NCI-H1105 (cell line): ENCODE data around the gene AP1S1.
"Not testable (repeated sequence)": the region's sequence is repeated elsewhere in the genome, so short reads cannot be mapped to it uniquely, and the experiment has no call there.

ENCODE experiments used
- DNase-seq: peaks from one replicate; lab custom pipeline; 2025; lab: John Stamatoyannopoulos, UW

The AP1S1 gene

DNA sequence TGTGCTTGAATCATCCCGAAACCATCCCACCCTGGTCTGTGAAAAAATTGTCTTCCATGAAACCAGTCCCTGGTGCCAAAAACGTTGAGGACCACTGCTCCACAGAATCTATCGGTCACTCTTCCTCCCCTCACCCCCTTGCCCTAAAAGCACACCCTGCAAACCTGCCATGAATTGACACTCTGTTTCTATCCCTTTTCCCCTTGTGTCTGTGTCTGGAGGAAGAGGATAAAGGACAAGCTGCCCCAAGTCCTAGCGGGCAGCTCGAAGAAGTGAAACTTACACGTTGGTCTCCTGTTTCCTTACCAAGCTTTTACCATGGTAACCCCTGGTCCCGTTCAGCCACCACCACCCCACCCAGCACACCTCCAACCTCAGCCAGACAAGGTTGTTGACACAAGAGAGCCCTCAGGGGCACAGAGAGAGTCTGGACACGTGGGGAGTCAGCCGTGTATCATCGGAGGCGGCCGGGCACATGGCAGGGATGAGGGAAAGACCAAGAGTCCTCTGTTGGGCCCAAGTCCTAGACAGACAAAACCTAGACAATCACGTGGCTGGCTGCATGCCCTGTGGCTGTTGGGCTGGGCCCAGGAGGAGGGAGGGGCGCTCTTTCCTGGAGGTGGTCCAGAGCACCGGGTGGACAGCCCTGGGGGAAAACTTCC is 28.2 kb upstream of the AP1S1 start:
- DNase-seq: peak; percentile 2

- peak; percentile 64 for DNase-seq
Measured at GRCh38 chr7:101126651-101127459, 27.4 kb upstream of the AP1S1 start, which contains the start of gene SERPINE1. TSS of gene SERPINE1 (plus strand) at chr7:101127104. CDS start at chr7:101128394, 1,290 bp downstream.

DNA sequence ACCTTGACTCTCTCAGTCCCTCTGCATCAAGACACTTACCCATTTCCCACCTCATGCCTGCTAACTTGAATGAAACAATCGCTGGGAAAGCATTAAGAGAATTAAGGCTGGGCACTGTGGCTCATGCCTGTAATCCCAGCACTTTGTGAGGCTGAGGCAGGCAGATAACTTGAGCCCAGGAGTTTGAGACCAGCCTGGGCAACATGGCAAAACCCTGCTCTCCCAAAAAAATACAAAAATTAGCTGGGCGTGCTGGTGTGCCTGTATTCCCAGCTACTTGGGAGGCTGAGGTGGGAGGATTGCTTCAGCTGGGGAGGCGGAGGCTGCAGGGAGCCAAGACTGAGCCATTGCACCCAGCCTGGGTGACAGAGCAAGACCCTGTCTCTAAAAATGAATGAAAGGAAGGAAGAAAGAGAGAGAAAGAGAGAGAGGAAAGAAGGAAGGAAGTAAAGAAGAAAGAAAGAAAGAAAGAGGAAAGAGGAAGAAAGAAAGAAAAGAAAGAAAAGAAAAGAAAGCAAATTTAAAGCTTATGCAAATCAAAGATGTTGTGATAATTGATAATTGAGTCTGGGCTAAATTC is 26.7 kb upstream of the AP1S1 start:
- no peak for DNase-seq

- DNase-seq: no peak
Measured at GRCh38 chr7:101128040-101128834, 26.0 kb upstream of the AP1S1 start.

GRCh38 chr7:101129603-101130117 is 24.6 kb upstream of the AP1S1 start:
- DNase-seq: no peak

DNA sequence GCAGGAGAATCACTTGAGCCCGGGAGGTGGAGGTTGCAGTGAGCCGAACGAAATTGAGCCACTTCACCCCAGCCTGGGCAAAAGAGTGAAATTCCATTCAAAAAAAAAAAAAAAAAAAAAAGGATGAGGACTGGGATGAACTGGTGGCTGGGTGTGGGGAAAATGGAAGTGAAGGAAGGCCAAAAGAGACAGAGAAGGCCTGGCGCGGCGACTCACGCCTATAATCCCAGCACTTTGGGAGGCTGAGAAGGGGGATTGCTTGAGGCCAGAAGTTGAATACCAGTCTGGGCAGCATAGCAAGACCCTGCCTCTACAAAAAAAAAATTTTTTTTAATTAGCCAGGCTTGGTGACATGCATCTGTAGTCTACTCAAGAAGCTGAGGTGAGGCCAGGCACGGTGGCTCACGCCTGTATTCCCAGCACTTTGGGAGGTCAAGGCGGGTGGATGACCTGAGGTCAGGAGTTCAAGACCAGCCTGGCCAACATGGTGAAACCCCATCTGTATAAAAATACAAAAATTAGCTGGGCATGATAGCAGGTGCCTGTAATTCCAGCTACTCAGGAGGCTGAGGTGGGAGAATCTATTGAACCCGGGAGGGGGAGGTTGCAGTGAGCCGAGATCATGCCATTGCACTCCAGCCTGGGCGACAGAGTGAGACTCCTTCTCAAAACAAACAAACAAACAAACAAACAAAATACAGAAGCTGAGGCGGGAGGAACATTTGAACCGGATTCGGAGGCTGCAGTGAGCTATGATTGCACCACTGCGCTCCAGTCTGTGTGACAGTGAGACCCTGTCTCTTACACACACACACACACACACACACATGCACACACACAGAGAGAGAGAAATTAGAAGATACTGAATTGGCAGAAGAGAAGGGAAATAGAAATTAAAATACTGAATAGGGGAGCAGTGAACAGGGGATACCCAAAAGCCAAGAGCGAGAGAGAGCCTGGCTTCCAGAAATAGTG is 21.4 kb upstream of the AP1S1 start:
- not testable (repeated sequence) for DNase-seq

- no peak for DNase-seq
Measured at GRCh38 chr7:101133621-101134398, 20.5 kb upstream of the AP1S1 start.

GRCh38 chr7:101134399-101134980 is 19.8 kb upstream of the AP1S1 start:
- no peak for DNase-seq

GRCh38 chr7:101137651-101138212 is 16.5 kb upstream of the AP1S1 start:
- no peak for DNase-seq

DNA sequence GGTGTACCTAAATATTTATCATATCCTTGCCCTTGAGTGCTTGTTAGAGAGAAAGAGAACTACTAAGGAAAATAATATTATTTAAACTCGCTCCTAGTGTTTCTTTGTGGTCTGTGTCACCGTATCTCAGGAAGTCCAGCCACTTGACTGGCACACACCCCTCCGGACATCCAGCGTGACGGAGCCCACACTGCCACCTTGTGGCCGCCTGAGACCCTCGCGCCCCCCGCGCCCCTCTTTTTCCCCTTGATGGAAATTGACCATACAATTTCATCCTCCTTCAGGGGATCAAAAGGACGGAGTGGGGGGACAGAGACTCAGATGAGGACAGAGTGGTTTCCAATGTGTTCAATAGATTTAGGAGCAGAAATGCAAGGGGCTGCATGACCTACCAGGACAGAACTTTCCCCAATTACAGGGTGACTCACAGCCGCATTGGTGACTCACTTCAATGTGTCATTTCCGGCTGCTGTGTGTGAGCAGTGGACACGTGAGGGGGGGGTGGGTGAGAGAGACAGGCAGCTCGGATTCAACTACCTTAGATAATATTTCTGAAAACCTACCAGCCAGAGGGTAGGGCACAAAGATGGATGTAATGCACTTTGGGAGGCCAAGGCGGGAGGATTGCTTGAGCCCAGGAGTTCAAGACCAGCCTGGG is 15.9 kb upstream of the AP1S1 start:
- peak; percentile 10 for DNase-seq

DNA sequence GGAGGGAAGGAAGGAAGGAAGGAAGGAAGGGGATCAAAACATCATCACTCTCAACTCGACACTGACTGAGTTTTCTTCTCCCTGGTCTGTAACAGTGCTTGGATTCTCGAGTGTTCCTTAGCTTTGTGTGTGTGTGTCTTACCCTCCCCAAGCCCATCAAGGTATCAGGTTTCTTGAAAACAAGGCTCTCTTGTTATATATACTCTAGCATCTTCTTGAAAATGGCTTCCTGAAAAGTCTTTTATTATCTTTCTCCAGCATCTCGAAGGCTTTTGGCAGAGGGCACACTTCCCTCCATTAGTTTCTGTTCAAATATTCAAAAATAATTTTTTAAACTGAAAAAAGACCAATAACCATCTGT is 14.0 kb upstream of the AP1S1 start:
- no peak for DNase-seq

GRCh38 chr7:101140746-101141382 is 13.4 kb upstream of the AP1S1 start:
- no peak for DNase-seq

DNA sequence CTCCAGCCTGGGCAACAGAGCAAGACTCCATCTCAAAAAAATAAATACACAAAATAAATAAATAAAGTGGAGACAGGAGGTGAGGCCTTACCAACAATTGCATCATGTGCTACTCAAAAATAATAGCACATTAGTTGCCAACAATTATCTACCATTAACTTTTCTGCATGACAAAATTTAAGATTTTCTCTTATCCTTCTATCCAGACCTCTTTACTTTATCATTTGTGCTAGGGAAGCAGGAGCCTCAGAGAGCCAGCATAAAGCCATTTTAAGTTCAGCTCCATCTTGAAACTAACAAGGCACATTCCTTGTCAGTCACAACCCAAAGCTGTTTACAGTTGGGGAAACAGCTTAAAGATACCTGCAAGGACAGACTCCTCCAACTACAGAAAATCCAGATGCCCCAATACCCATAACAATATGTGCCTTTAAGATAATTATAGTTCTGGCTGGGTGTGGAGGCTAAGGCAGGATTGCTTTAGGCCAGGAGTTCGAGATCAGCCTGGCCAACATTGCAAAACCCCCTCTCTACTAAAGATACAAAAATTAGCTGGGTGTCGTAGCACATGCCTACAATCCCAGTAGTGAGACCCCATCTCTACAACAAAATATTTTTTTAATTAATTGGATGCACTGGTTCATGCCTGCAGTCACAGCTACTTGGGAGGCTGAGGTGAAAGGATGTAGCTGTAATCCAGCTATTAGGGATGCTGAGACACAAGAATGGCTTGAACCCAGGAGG is 2.2 kb upstream of the AP1S1 start:
- DNase-seq: no peak

DNA sequence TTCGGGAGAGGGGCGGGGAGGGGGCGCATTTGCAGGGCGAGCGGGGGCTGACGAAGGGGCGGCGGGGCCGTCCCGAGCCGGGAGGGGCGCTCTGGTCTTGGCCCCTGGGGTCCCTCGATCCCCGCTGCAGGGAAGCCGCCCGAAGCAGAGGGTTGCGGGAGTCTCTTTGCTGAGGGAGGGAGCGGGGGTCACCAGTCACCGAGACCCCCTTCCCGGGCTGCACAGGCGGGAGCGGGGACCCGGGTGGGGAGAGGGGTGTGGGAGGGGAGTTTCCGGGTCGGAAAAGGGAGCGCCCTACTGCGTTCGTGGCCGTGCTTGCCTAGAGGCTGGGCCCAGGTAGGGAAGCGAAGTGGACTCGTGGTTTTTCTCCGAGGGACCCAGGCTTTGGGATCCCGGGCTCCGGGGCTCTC is 422 bp downstream of the AP1S1 start:
- DNase-seq: no peak

DNA sequence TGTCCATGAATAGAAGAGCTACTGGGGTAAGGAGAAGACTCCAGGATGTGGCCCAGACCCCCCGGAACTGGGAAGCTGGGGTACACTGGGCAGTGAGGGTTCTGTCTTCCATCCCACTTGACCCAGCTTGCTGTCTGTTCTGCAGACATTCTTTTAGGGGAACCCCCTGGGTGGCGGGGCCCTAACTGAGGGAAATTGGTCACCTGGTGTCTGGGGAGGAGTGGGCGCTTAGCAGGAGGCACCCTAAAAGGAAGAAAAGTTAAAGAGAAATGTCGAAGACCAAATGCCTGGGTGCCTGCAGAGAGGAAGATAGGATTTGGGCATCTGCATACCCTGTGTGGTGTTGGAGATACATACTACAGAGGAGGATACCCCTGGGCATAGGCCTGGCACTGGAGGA is 1.0 kb downstream of the AP1S1 start:
- no peak for DNase-seq

DNA sequence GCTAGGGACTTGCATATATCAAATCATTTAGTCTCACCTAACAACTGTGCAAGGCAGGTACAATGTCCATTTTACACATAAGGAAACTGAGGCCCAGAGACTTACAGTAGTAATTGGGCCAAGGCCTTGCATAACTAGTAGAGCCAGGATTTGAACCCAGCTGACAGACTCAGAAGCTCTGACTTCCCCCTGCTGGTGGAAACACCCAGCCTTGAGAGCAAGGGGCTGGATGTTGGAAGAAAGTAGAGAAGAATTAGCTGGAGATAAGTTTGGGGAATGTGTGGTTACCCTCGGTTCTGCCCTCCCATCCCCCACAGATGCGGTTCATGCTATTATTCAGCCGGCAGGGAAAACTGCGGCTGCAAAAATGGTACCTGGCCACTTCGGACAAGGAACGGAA is 2.0 kb downstream of the AP1S1 start:
- no peak for DNase-seq

GRCh38 chr7:101156866-101157589 is 2.8 kb downstream of the AP1S1 start:
- no peak for DNase-seq
